A549 (cell line): ENCODE results near the gene ROBO1.

ENCODE experiments used
- CEBPB ChIP-seq, 2 experiments: fragments of >200 bp in 1 of 2; sonication (Bioruptor Twin) in 1 of 2; formaldehyde crosslinking in 1 of 2; IDR thresholded peaks; 2 replicates each; pipeline ENCODE4 v1.6.1; 2012 to 2016
- CHD4 ChIP-seq: fragments of 200-600 bp; sonication (generic); IDR thresholded peaks from 2 replicates; pipeline ENCODE4 v1.6.1; 2016; ENCODE audit warnings: antibody characterized with exemption, mild to moderate bottlenecking, borderline replicate concordance
- FOSB ChIP-seq: fragments of 250-450 bp; sonication (Bioruptor Pico); IDR thresholded peaks from 2 replicates; pipeline ENCODE4 v1.5.0; 2020; ENCODE audit warnings: mild to moderate bottlenecking, moderate library complexity
- HMGXB4 ChIP-seq: fragments of 250-450 bp; sonication (Bioruptor Pico); IDR thresholded peaks from 2 replicates; pipeline ENCODE4 v1.5.0; 2021; ENCODE audit warnings: mild to moderate bottlenecking, moderate library complexity, borderline replicate concordance
- JUNB ChIP-seq: fragments of >200 bp; sonication (Bioruptor Twin); formaldehyde crosslinking; IDR thresholded peaks from 2 replicates; pipeline ENCODE4 v1.6.1; 2016
- KDM1A ChIP-seq: fragments of 200-600 bp; sonication (generic); IDR thresholded peaks from 2 replicates; pipeline ENCODE4 v1.6.1; 2016; ENCODE audit warnings: low read depth, mild to moderate bottlenecking
- PBX3 ChIP-seq: IDR thresholded peaks from 2 replicates; pipeline ENCODE4 v1.6.1; 2012
- PHF8 ChIP-seq: fragments of 200-600 bp; sonication (generic); IDR thresholded peaks from 2 replicates; pipeline ENCODE4 v1.6.1; 2016; ENCODE audit warnings: low read depth, mild to moderate bottlenecking, antibody characterized with exemption, moderate library complexity, borderline replicate concordance
- POLR2A ChIP-seq: IDR thresholded peaks from 2 replicates; pipeline ENCODE4 v1.6.1; 2012; ENCODE audit warnings: mild to moderate bottlenecking, low read length
- POLR2AphosphoS2 ChIP-seq: conservative IDR thresholded peaks from 2 replicates; pipeline ENCODE4 v1.6.1; 2012; ENCODE audit warnings: low read length, improper control_type of control experiment, inconsistent platforms
- ZSCAN20 ChIP-seq: fragments of 250-450 bp; sonication (Bioruptor Pico); IDR thresholded peaks from 2 replicates; pipeline ENCODE4 v1.8.0; 2022; ENCODE audit warnings: mild to moderate bottlenecking, moderate library complexity
- TF ChIP-seq, protein P1 (sequence below): fragments of >200 bp; sonication (Bioruptor Twin); formaldehyde crosslinking; IDR thresholded peaks from 3 replicates; pipeline ENCODE4 v1.5.1; 2016
- TF ChIP-seq, protein P2 (sequence below): fragments of 200-600 bp; sonication (generic); IDR thresholded peaks from 2 replicates; pipeline ENCODE4 v1.6.1; 2016; ENCODE audit warnings: antibody characterized with exemption, mild to moderate bottlenecking, moderate library complexity

GRCh38 chr3:78912687-78913086 lies 855.1 kb downstream of the ROBO1 start:
- TF ChIP-seq, protein P1, sequence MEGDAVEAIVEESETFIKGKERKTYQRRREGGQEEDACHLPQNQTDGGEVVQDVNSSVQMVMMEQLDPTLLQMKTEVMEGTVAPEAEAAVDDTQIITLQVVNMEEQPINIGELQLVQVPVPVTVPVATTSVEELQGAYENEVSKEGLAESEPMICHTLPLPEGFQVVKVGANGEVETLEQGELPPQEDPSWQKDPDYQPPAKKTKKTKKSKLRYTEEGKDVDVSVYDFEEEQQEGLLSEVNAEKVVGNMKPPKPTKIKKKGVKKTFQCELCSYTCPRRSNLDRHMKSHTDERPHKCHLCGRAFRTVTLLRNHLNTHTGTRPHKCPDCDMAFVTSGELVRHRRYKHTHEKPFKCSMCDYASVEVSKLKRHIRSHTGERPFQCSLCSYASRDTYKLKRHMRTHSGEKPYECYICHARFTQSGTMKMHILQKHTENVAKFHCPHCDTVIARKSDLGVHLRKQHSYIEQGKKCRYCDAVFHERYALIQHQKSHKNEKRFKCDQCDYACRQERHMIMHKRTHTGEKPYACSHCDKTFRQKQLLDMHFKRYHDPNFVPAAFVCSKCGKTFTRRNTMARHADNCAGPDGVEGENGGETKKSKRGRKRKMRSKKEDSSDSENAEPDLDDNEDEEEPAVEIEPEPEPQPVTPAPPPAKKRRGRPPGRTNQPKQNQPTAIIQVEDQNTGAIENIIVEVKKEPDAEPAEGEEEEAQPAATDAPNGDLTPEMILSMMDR: no peak
- TF ChIP-seq, protein P2, sequence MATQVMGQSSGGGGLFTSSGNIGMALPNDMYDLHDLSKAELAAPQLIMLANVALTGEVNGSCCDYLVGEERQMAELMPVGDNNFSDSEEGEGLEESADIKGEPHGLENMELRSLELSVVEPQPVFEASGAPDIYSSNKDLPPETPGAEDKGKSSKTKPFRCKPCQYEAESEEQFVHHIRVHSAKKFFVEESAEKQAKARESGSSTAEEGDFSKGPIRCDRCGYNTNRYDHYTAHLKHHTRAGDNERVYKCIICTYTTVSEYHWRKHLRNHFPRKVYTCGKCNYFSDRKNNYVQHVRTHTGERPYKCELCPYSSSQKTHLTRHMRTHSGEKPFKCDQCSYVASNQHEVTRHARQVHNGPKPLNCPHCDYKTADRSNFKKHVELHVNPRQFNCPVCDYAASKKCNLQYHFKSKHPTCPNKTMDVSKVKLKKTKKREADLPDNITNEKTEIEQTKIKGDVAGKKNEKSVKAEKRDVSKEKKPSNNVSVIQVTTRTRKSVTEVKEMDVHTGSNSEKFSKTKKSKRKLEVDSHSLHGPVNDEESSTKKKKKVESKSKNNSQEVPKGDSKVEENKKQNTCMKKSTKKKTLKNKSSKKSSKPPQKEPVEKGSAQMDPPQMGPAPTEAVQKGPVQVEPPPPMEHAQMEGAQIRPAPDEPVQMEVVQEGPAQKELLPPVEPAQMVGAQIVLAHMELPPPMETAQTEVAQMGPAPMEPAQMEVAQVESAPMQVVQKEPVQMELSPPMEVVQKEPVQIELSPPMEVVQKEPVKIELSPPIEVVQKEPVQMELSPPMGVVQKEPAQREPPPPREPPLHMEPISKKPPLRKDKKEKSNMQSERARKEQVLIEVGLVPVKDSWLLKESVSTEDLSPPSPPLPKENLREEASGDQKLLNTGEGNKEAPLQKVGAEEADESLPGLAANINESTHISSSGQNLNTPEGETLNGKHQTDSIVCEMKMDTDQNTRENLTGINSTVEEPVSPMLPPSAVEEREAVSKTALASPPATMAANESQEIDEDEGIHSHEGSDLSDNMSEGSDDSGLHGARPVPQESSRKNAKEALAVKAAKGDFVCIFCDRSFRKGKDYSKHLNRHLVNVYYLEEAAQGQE: no peak
- no peak for TF ChIP-seq JUNB
- TF ChIP-seq POLR2A: no peak
- no peak for TF ChIP-seq KDM1A
- no peak for TF ChIP-seq POLR2AphosphoS2
- TF ChIP-seq ZSCAN20 (CRISPR knock-in tag): no peak
- TF ChIP-seq PHF8: no peak
- no peak for TF ChIP-seq PBX3
- TF ChIP-seq HMGXB4: no peak
- no peak for TF ChIP-seq CHD4
- TF ChIP-seq FOSB: no peak
- no peak for TF ChIP-seq CEBPB (IDR thresholded peaks at IDR 0.05)
